ENCODE results near the gene PTPRN2.

The PTPRN2 gene

DNA sequence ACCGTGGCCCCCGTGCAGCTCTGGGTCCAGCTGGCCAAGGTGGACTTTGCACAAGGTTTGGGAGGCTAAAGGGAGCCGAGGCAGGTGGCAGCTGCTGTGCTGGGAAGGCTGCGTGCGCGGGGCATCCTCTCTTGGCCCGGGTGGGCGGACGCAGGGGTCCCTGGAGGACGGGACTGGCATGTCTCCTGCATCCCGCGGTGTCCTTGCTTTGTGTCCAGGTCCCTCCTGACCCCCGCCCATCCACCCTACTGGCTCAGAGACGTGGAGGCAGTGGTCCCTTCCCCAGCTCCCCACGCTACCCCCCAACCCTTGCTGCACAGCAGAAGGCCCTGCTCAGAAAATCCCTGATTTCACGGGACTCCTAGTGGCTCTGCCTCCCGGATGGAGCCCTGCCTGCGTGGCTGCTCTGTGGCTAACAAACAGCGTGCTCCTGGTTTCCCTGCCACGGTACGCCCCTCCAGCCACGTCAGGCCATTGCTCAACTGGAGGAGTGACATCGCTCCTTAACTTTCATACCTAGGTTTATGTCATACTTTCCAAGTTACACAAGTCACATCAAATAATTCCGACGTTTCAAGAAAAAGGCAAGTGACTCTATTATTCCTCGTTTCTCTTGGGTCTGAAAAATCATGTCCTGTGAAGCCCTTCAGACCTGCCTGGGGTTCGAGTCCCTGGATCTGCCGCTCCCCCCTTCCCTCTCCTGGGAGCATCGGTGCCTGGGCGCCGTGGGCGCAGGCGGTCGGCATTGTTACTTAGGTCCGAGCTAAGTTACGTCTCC, 829.0 kb downstream of the PTPRN2 start:
- in situ Hi-C loops (cut with HindIII; ENCODE audit: low sequenced_read_pairs) = no loop called here
- TF ChIP-seq, protein P1, sequence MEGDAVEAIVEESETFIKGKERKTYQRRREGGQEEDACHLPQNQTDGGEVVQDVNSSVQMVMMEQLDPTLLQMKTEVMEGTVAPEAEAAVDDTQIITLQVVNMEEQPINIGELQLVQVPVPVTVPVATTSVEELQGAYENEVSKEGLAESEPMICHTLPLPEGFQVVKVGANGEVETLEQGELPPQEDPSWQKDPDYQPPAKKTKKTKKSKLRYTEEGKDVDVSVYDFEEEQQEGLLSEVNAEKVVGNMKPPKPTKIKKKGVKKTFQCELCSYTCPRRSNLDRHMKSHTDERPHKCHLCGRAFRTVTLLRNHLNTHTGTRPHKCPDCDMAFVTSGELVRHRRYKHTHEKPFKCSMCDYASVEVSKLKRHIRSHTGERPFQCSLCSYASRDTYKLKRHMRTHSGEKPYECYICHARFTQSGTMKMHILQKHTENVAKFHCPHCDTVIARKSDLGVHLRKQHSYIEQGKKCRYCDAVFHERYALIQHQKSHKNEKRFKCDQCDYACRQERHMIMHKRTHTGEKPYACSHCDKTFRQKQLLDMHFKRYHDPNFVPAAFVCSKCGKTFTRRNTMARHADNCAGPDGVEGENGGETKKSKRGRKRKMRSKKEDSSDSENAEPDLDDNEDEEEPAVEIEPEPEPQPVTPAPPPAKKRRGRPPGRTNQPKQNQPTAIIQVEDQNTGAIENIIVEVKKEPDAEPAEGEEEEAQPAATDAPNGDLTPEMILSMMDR (IDR thresholded peaks at IDR 0.05; ENCODE audit: low read depth, low read length, missing control alignments) = no peak
- no peak overlapping the region for H3K4me3 ChIP-seq (ENCODE audit: low read depth, low read length)
- no peak for DNase-seq (ENCODE audit: low read depth)

DNA sequence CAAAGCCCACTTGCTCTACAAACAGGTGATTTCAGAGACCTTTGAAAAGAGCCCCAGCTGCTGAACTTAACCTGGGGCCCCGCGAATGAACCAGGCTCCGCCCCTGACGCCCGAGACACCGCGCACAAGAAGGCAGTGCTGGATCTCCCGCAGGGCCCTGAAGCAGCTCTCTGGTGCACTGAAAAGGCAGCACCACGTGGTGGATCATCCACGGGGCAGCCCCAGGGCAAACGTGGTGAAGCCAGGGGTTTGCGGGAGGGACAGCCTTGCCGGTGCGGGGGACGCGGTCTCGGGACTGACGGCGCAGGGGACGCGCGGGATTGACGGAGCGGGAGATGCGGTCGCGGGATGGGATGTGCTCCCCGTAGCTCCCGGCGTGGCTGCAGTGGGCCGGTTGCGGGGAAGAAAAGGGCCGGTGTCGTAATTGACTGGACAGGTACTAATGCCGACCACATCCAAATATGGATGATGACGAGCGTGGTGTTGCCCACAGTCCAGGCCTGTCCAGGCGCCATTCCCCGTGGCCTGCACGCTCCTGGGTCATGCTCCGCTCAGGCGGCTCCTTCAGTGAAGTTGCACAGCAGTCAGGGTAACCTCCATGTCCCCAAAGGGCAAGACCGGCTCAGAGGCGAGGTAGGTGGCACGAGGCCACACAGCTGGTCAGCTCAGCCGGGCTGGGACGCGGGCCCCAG, 829.7 kb downstream of the PTPRN2 start:
- in situ Hi-C loops (cut with HindIII; ENCODE audit: low sequenced_read_pairs) = no loop called here
- TF ChIP-seq, protein P1 (IDR thresholded peaks at IDR 0.05; ENCODE audit: low read depth, low read length, missing control alignments) = no peak
- no peak for DNase-seq (ENCODE audit: low read depth)
- H3K4me3 ChIP-seq (ENCODE audit: low read depth, low read length) = no peak overlapping the region

DNA sequence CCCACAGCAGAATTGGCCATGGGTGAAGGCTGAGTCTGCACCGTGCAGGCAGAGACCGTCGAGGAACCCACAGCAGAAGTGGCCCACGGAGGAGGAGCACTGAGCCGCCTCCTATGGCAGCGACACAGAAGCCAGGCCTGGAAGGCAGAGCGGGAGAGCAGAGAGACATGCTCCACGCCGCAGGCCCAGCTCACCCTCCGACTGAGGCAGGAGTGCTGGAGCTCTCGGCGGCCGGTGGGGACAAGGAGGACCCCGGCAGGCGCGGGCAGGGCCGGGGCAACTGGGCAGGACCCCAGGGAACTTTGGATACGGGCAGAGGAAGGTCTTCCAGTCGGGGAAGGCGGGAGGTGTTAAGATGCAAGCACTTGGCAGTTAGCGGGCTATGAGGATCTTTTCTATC, 830.4 kb downstream of the PTPRN2 start:
- DNase-seq (ENCODE audit: low read depth) = no peak
- no peak overlapping the region for H3K4me3 ChIP-seq (ENCODE audit: low read depth, low read length)
- TF ChIP-seq, protein P1 (IDR thresholded peaks at IDR 0.05; ENCODE audit: low read depth, low read length, missing control alignments) = no peak
- in situ Hi-C loops (cut with HindIII; ENCODE audit: low sequenced_read_pairs) = no loop called here

DNA sequence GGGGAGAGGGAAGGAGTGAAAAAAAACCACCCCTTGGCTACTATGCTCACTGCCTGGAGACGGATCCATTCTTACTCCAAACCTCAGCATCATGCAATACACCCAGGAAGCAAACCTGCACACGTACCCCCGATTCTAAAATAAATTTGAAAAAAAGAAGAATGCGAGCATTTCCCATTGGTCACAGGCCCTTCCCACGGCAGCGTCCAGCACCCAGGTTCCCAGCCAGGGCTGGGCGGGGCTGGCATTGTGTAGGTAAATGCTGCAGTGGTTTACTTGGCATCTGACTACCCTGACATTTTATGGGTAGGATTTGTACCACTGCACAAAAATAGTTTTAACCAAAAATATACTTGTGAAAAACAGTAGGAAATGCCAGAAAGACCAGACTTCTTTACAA, 831.9 kb downstream of the PTPRN2 start:
- H3K4me3 ChIP-seq (ENCODE audit: low read depth, low read length) = no peak overlapping the region
- no peak for DNase-seq (ENCODE audit: low read depth)
- in situ Hi-C loops (cut with HindIII; ENCODE audit: low sequenced_read_pairs) = no loop called here
- TF ChIP-seq, protein P1 (IDR thresholded peaks at IDR 0.05; ENCODE audit: low read depth, low read length, missing control alignments) = no peak

DNA sequence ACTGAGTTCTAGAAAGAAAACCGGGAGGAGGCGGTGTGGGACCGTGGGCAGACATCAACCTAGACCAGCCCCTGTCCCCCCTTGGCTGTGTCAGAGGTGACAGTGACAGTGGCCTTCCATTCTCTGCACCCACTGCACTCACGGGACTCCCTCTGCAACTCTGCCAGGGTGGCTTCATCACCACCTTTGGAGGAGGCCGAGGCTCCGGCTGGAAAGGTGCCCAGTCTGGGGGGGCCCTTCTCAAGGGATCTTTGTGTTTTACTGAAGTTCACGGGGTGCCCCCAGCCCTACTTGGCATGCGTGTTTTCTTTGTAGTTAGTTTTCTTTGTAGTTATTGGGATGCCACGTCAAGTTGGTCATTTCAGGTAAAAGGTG, 833.2 kb downstream of the PTPRN2 start:
- no peak for DNase-seq (ENCODE audit: low read depth)
- no peak overlapping the region for H3K4me3 ChIP-seq (ENCODE audit: low read depth, low read length)
- in situ Hi-C loops (cut with HindIII; ENCODE audit: low sequenced_read_pairs) = loop anchor here (5.0 kb wide), 1 partner anchor 47 kb away; no protein-coding TSS in a partner anchor
- TF ChIP-seq, protein P1 (IDR thresholded peaks at IDR 0.05; ENCODE audit: low read depth, low read length, missing control alignments) = no peak

DNA sequence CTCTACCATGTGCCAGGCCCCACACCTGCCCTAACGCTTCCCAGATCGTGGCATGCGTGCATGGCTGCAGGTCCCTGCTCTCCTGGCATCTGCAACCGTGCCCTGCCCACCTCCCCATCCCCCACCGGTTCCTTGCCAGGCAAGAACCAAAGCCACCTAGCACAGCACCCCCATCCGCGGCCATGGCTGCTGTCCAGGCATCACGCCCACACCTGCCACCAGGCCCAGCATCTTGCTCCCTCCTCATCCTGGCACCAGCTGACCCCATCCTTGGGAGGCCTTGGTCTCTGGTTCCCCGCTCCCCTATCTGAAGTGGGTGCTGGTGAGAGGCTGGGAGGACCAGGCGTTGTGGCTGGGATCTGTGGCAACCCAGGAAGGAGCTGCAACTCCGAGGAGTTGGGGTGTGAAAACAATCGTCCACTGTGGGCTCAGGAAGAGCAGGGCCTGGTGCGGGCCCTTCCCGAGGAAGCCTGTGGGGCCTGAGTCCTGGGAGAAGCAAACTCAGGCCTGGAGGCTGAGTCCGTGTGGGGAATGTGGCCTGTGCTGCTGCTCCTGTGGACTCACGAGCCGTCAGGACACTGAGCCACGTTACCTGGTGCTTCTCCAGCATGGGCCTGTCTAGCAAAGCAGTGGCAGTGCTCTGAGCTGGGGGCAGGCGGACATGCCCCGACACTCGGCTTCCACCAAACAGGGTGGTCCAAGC, 833.8 kb downstream of the PTPRN2 start:
- TF ChIP-seq, protein P1 (IDR thresholded peaks at IDR 0.05; ENCODE audit: low read depth, low read length, missing control alignments) = no peak
- no peak overlapping the region for H3K4me3 ChIP-seq (ENCODE audit: low read depth, low read length)
- DNase-seq (ENCODE audit: low read depth) = no peak
- in situ Hi-C loops (cut with HindIII; ENCODE audit: low sequenced_read_pairs) = loop anchor here (5.0 kb wide), 1 partner anchor 47 kb away; no protein-coding TSS in a partner anchor

Measured in astrocyte of the cerebellum (primary cell).